ENCODE measurements around the gene CTNND2.

CTNND2 gene

GRCh38 chr5:11449217-11449616, 455.0 kb downstream of the CTNND2 start:
- TF ChIP-seq, protein P1, sequence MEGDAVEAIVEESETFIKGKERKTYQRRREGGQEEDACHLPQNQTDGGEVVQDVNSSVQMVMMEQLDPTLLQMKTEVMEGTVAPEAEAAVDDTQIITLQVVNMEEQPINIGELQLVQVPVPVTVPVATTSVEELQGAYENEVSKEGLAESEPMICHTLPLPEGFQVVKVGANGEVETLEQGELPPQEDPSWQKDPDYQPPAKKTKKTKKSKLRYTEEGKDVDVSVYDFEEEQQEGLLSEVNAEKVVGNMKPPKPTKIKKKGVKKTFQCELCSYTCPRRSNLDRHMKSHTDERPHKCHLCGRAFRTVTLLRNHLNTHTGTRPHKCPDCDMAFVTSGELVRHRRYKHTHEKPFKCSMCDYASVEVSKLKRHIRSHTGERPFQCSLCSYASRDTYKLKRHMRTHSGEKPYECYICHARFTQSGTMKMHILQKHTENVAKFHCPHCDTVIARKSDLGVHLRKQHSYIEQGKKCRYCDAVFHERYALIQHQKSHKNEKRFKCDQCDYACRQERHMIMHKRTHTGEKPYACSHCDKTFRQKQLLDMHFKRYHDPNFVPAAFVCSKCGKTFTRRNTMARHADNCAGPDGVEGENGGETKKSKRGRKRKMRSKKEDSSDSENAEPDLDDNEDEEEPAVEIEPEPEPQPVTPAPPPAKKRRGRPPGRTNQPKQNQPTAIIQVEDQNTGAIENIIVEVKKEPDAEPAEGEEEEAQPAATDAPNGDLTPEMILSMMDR (IDR thresholded peaks at IDR 0.05; ENCODE audit: borderline replicate concordance, extremely low read depth, low read length, poor library complexity, severe bottlenecking): no peak
- TF ChIP-seq EZH2 (IDR thresholded peaks at IDR 0.05; ENCODE audit: borderline replicate concordance, low read depth, low read length, severe bottlenecking): no peak
- H3K4me2 ChIP-seq (ENCODE audit: insufficient read depth, low read length): no peak overlapping the region

GRCh38 chr5:11443831-11444230, 460.4 kb downstream of the CTNND2 start:
- H3K27ac ChIP-seq (ENCODE audit: low read length): no peak overlapping the region
- TF ChIP-seq, protein P1 (IDR thresholded peaks at IDR 0.05; ENCODE audit: borderline replicate concordance, extremely low read depth, low read length, poor library complexity, severe bottlenecking): no peak
- TF ChIP-seq EZH2 (IDR thresholded peaks at IDR 0.05; ENCODE audit: borderline replicate concordance, low read depth, low read length, severe bottlenecking): no peak
- no peak for ATAC-seq (ENCODE audit: insufficient read depth, low read depth)

More at GRCh38 chr5:11449217-11449616, 455.0 kb downstream of the CTNND2 start:
- Histone ChIP-seq H3K4me3 (ENCODE audit: low read depth in 1 of 2, low read length in 2 of 2) (no peak overlapping the region), H3K27me3 (ENCODE audit: insufficient read depth, low read length, poor library complexity) (no peaks in the 10 kb centered on the region), H3K9me3 (ENCODE audit: insufficient read depth, low read length, severe bottlenecking) (no peaks in the 10 kb centered on the region), H3K9ac (ENCODE audit: low read depth, low read length) (no peak overlapping the region), H3K27ac (ENCODE audit: low read length) (no peak overlapping the region), H4K20me1 (ENCODE audit: insufficient read depth, low read length) (no peaks in the 10 kb centered on the region), H3K36me3 (ENCODE audit: insufficient read depth, low read length) (no peaks in the 10 kb centered on the region), H3K79me2 (ENCODE audit: insufficient read depth, low read length) (no peaks in the 10 kb centered on the region), H3K4me1 (ENCODE audit: insufficient read depth, low read length) (no peaks in the 10 kb centered on the region), H2AFZ (ENCODE audit: low read depth, low read length) (no peak overlapping the region)
- DNase-seq (no peak), ATAC-seq (ENCODE audit: insufficient read depth, low read depth) (no peak)

GRCh38 chr5:11432116-11432515, 472.1 kb downstream of the CTNND2 start:
- ATAC-seq (ENCODE audit: insufficient read depth, low read depth) (no peak), DNase-seq (no peak)
- H3K27ac ChIP-seq (ENCODE audit: low read length): no peak overlapping the region
- H3K27me3 ChIP-seq (ENCODE audit: insufficient read depth, low read length, poor library complexity): no peaks in the 10 kb centered on the region
- no peak overlapping the region for H2AFZ ChIP-seq (ENCODE audit: low read depth, low read length)
- H3K4me2 ChIP-seq (ENCODE audit: insufficient read depth, low read length): no peak overlapping the region
- no peaks in the 10 kb centered on the region for H3K36me3 ChIP-seq (ENCODE audit: insufficient read depth, low read length)
- no peak overlapping the region for H3K9ac ChIP-seq (ENCODE audit: low read depth, low read length)
- H3K79me2 ChIP-seq (ENCODE audit: insufficient read depth, low read length): no peaks in the 10 kb centered on the region
- no peaks in the 10 kb centered on the region for H3K4me1 ChIP-seq (ENCODE audit: insufficient read depth, low read length)
- no peaks in the 10 kb centered on the region for H4K20me1 ChIP-seq (ENCODE audit: insufficient read depth, low read length)
- H3K4me3 ChIP-seq (ENCODE audit: low read depth in 1 of 2, low read length in 2 of 2): no peak overlapping the region
- TF ChIP-seq, protein P1 (IDR thresholded peaks at IDR 0.05; ENCODE audit: borderline replicate concordance, extremely low read depth, low read length, poor library complexity, severe bottlenecking): no peak
- no peak for TF ChIP-seq EZH2 (IDR thresholded peaks at IDR 0.05; ENCODE audit: borderline replicate concordance, low read depth, low read length, severe bottlenecking)
- no peaks in the 10 kb centered on the region for H3K9me3 ChIP-seq (ENCODE audit: insufficient read depth, low read length, severe bottlenecking)

More at GRCh38 chr5:11443831-11444230, 460.4 kb downstream of the CTNND2 start:
- no peak overlapping the region for H3K4me2 ChIP-seq (ENCODE audit: insufficient read depth, low read length)
- H3K27me3 ChIP-seq (ENCODE audit: insufficient read depth, low read length, poor library complexity): no peaks in the 10 kb centered on the region
- no peaks in the 10 kb centered on the region for H3K36me3 ChIP-seq (ENCODE audit: insufficient read depth, low read length)
- H2AFZ ChIP-seq (ENCODE audit: low read depth, low read length): no peak overlapping the region
- no peaks in the 10 kb centered on the region for H4K20me1 ChIP-seq (ENCODE audit: insufficient read depth, low read length)
- DNase-seq: no peak
- no peak overlapping the region for H3K9ac ChIP-seq (ENCODE audit: low read depth, low read length)
- H3K79me2 ChIP-seq (ENCODE audit: insufficient read depth, low read length): no peaks in the 10 kb centered on the region
- H3K9me3 ChIP-seq (ENCODE audit: insufficient read depth, low read length, severe bottlenecking): no peaks in the 10 kb centered on the region
- no peaks in the 10 kb centered on the region for H3K4me1 ChIP-seq (ENCODE audit: insufficient read depth, low read length)
- no peak overlapping the region for H3K4me3 ChIP-seq (ENCODE audit: low read depth in 1 of 2, low read length in 2 of 2)

GRCh38 chr5:11429254-11429653, 475.0 kb downstream of the CTNND2 start:
- Histone ChIP-seq H3K4me3 (ENCODE audit: low read depth in 1 of 2, low read length in 2 of 2) (no peak overlapping the region), H3K79me2 (ENCODE audit: insufficient read depth, low read length) (no peaks in the 10 kb centered on the region), H3K27ac (ENCODE audit: low read length) (no peak overlapping the region), H2AFZ (ENCODE audit: low read depth, low read length) (no peak overlapping the region), H3K9me3 (ENCODE audit: insufficient read depth, low read length, severe bottlenecking) (no peaks in the 10 kb centered on the region), H3K4me2 (ENCODE audit: insufficient read depth, low read length) (no peak overlapping the region), H4K20me1 (ENCODE audit: insufficient read depth, low read length) (no peaks in the 10 kb centered on the region), H3K27me3 (ENCODE audit: insufficient read depth, low read length, poor library complexity) (no peaks in the 10 kb centered on the region), H3K36me3 (ENCODE audit: insufficient read depth, low read length) (no peaks in the 10 kb centered on the region), H3K9ac (ENCODE audit: low read depth, low read length) (no peak overlapping the region), H3K4me1 (ENCODE audit: insufficient read depth, low read length) (no peaks in the 10 kb centered on the region)
- DNase-seq: no peak
- ATAC-seq (ENCODE audit: insufficient read depth, low read depth): no peak
- no peak for TF ChIP-seq EZH2 (IDR thresholded peaks at IDR 0.05; ENCODE audit: borderline replicate concordance, low read depth, low read length, severe bottlenecking)

Data from DND-41 (cell line).